KMS-11 (cell line): Measurements from ENCODE around the gene BUB1.

ENCODE experiments used
- H2AFZ ChIP-seq: fragments of 200-600 bp; sonication (generic); 2 replicates; pipeline ENCODE4 v1.6.1; 2016; ENCODE audit warnings: antibody characterized with exemption, mixed run types, low read depth
- H3K27ac ChIP-seq: fragments of 200-600 bp; sonication (generic); 2 replicates; pipeline ENCODE4 v1.6.1; 2016; ENCODE audit warnings: mild to moderate bottlenecking, mixed run types
- H3K27me3 ChIP-seq: fragments of 200-600 bp; sonication (generic); 2 replicates; pipeline ENCODE4 v1.6.1; 2017; ENCODE audit warnings: mild to moderate bottlenecking, low read depth, mixed run types, moderate library complexity; ENCODE audit not compliant: insufficient read depth
- H3K36me3 ChIP-seq: fragments of 200-600 bp; sonication (generic); 2 replicates; pipeline ENCODE4 v1.6.1; 2017; ENCODE audit warnings: mild to moderate bottlenecking, mixed run types; ENCODE audit not compliant: insufficient read depth
- H3K4me1 ChIP-seq: fragments of 200-600 bp; sonication (generic); 2 replicates; pipeline ENCODE4 v1.6.1; 2016; ENCODE audit warnings: mild to moderate bottlenecking, low read depth, mixed run types; ENCODE audit not compliant: poor library complexity, severe bottlenecking
- H3K4me2 ChIP-seq: fragments of 200-600 bp; sonication (generic); 2 replicates; pipeline ENCODE4 v1.7.0; 2016; ENCODE audit warnings: mild to moderate bottlenecking, mixed run types
- H3K4me3 ChIP-seq: fragments of 200-600 bp; sonication (generic); IDR thresholded peaks from 2 replicates; pipeline ENCODE4 v1.6.1; 2017; ENCODE audit warnings: low read depth, low read length, mixed read lengths; ENCODE audit not compliant: insufficient read depth
- H3K79me2 ChIP-seq: fragments of 200-600 bp; sonication (generic); 2 replicates; pipeline ENCODE4 v1.6.1; 2016; ENCODE audit warnings: low read depth, mixed run types; ENCODE audit not compliant: insufficient read depth
- H3K9ac ChIP-seq: fragments of 200-600 bp; sonication (generic); 2 replicates; pipeline ENCODE4 v1.6.1; 2016; ENCODE audit warnings: mild to moderate bottlenecking, mixed run types
- H4K20me1 ChIP-seq: fragments of 200-600 bp; sonication (generic); 2 replicates; pipeline ENCODE4 v1.6.1; 2016; ENCODE audit warnings: mild to moderate bottlenecking, mixed run types; ENCODE audit not compliant: insufficient read depth
- CTCF ChIP-seq: fragments of 200-600 bp; sonication (generic); conservative IDR thresholded peaks from 2 replicates; pipeline ENCODE4 v1.6.1; 2017; ENCODE audit warnings: low read depth, mild to moderate bottlenecking, antibody characterized with exemption, low read length, moderate library complexity, mixed read lengths

BUB1 gene

GRCh38 chr2:110682872-110683271 lies 5.0 kb upstream of the BUB1 start:
- H3K4me3 ChIP-seq = no peak overlapping the region
- no peak overlapping the region for H3K9ac ChIP-seq
- no peaks in the 10 kb centered on the region for H3K79me2 ChIP-seq
- no peaks in the 10 kb centered on the region for H3K36me3 ChIP-seq
- H3K27me3 ChIP-seq = no peaks in the 10 kb centered on the region
- no peaks in the 10 kb centered on the region for H4K20me1 ChIP-seq
- no peak overlapping the region for H3K27ac ChIP-seq
- no peak overlapping the region for H2AFZ ChIP-seq
- peaks cover 10% of the 10 kb centered on the region for H3K4me1 ChIP-seq
- TF ChIP-seq CTCF = no peak
- no peak overlapping the region for H3K4me2 ChIP-seq

GRCh38 chr2:110682267-110682666 lies 4.4 kb upstream of the BUB1 start:
- Histone ChIP-seq H3K4me2 (no peak overlapping the region), H3K27me3 (no peaks in the 10 kb centered on the region), H3K9ac (no peak overlapping the region), H3K4me1 (peaks cover 10% of the 10 kb centered on the region), H3K36me3 (no peaks in the 10 kb centered on the region), H3K4me3 (no peak overlapping the region), H3K27ac (no peak overlapping the region), H4K20me1 (no peaks in the 10 kb centered on the region), H3K79me2 (peaks cover 5% of the 10 kb centered on the region), H2AFZ (no peak overlapping the region)
- no peak for TF ChIP-seq CTCF

- H3K4me2 ChIP-seq = no peak overlapping the region
These were observed 2.8 kb upstream of the BUB1 start for GRCh38 chr2:110680709-110681108.

GRCh38 chr2:110679865-110680264 lies 2.0 kb upstream of the BUB1 start:
- Histone ChIP-seq H3K4me2 (peak overlapping the region; percentile 77; the same call in 1 of the 2 replicates), H3K36me3 (no peaks in the 10 kb centered on the region), H3K27ac (peak overlapping the region; percentile 91; the same call in 1 of the 2 replicates), H2AFZ (no peak overlapping the region), H3K27me3 (no peaks in the 10 kb centered on the region), H3K4me1 (peaks cover 24% of the 10 kb centered on the region), H3K79me2 (peaks cover 28% of the 10 kb centered on the region), H3K4me3 (no peak overlapping the region), H4K20me1 (no peaks in the 10 kb centered on the region), H3K9ac (no peak overlapping the region; the same call in 1 of the 2 replicates)
- no peak for TF ChIP-seq CTCF

More at GRCh38 chr2:110680709-110681108, 2.8 kb upstream of the BUB1 start:
- H3K9ac ChIP-seq = no peak overlapping the region
- H3K27me3 ChIP-seq = no peaks in the 10 kb centered on the region
- no peak overlapping the region for H3K4me3 ChIP-seq
- H3K27ac ChIP-seq = no peak overlapping the region
- H3K79me2 ChIP-seq = peaks cover 20% of the 10 kb centered on the region
- H3K4me1 ChIP-seq = peaks cover 15% of the 10 kb centered on the region
- no peaks in the 10 kb centered on the region for H3K36me3 ChIP-seq
- H2AFZ ChIP-seq = no peak overlapping the region
- no peak for TF ChIP-seq CTCF
- no peaks in the 10 kb centered on the region for H4K20me1 ChIP-seq
